HG03378 (cell line): ENCODE data around the gene SIK3.
A peak's percentile ranks its signal among the peaks of the same experiment; 100 is the strongest.

Experiments used
- ATAC-seq: cut with Tn5 transposase; IDR thresholded peaks from one replicate; pipeline ENCODE4 v1.9.1; 2021; ENCODE audit warnings: mild to moderate bottlenecking, moderate library complexity; ENCODE audit not compliant: unreplicated experiment

Gene SIK3

GRCh38 chr11:117080370-117080769, 17.9 kb downstream of the SIK3 start:
- ATAC-seq = no peak

- no peak for ATAC-seq
These were observed 21.1 kb downstream of the SIK3 start for GRCh38 chr11:117076941-117077691.

- no peak for ATAC-seq
These were observed 23.0 kb downstream of the SIK3 start for GRCh38 chr11:117075186-117075585.

GRCh38 chr11:117074119-117074518, 24.1 kb downstream of the SIK3 start:
- ATAC-seq = no peak

GRCh38 chr11:117073539-117073938, 24.7 kb downstream of the SIK3 start:
- ATAC-seq = no peak

GRCh38 chr11:117072517-117073461, 25.4 kb downstream of the SIK3 start:
- peak; percentile 47 for ATAC-seq

GRCh38 chr11:117071344-117071787, 26.9 kb downstream of the SIK3 start:
- no peak for ATAC-seq

- no peak for ATAC-seq
These were observed 28.2 kb downstream of the SIK3 start for GRCh38 chr11:117070016-117070415.

- ATAC-seq = no peak
These were observed 29.8 kb downstream of the SIK3 start for GRCh38 chr11:117068303-117068860.

- no peak for ATAC-seq
These were observed 31.3 kb downstream of the SIK3 start for GRCh38 chr11:117066959-117067358.

- no peak for ATAC-seq
These were observed 34.0 kb downstream of the SIK3 start for GRCh38 chr11:117064275-117064674.

GRCh38 chr11:117062498-117062897, 35.7 kb downstream of the SIK3 start:
- no peak for ATAC-seq

- ATAC-seq = no peak
These were observed 37.0 kb downstream of the SIK3 start for GRCh38 chr11:117061256-117061655.

GRCh38 chr11:117059611-117060148, 38.5 kb downstream of the SIK3 start:
- ATAC-seq = no peak

GRCh38 chr11:117058761-117059261, 39.4 kb downstream of the SIK3 start:
- no peak for ATAC-seq

GRCh38 chr11:117057727-117058126, 40.5 kb downstream of the SIK3 start:
- no peak for ATAC-seq

GRCh38 chr11:117057317-117057716, 40.9 kb downstream of the SIK3 start:
- ATAC-seq = no peak

- ATAC-seq = no peak
These were observed 42.8 kb downstream of the SIK3 start for GRCh38 chr11:117055469-117055868.

- ATAC-seq = no peak
These were observed 43.8 kb downstream of the SIK3 start for GRCh38 chr11:117054382-117054781.

GRCh38 chr11:117052196-117053149, 45.8 kb downstream of the SIK3 start:
- no peak for ATAC-seq
